ENCODE measurements around the gene PMF1.

PMF1 gene

GRCh38 chr1:156262461-156263287 is 49.9 kb downstream of the PMF1 start:
- no peak for TF ChIP-seq RARB (CRISPR knock-in tag; IDR thresholded peaks at IDR 0.05)
- TF ChIP-seq ZFP3 (CRISPR knock-in tag; IDR thresholded peaks at IDR 0.05): no peak
- no peak for TF ChIP-seq BACH2 (CRISPR knock-in tag; IDR thresholded peaks at IDR 0.05; ENCODE audit: borderline replicate concordance)
- TF ChIP-seq PPARA (CRISPR knock-in tag; IDR thresholded peaks at IDR 0.05; ENCODE audit: borderline replicate concordance): no peak
- no peak for TF ChIP-seq ESRRG (CRISPR knock-in tag; IDR thresholded peaks at IDR 0.05)
- no peak for TF ChIP-seq CSDC2 (CRISPR knock-in tag; IDR thresholded peaks at IDR 0.05)
- TF ChIP-seq ZFP30 (CRISPR knock-in tag; IDR thresholded peaks at IDR 0.05): no peak
- no peak for TF ChIP-seq ZNF565 (CRISPR knock-in tag; conservative IDR thresholded peaks at IDR 0.05; ENCODE audit: low read depth)
- ATAC-seq: peak; percentile 67

DNA sequence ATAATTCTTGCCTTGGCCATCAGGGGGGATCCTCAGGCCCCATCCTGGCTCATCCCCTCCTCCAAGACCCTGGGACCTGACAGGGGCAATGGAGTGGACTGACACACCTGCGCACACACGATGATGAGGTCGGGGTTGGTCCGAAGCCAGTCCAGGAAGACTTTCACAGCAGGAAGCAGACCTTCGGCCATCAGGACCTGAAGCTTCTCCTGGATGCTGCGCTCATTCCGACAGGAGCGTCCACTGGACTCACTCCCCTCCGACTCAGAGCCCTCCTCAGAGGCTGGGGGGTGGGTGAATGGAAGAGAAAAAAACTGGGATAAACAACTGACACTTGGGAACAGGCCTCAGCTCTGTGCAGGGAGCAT is 50.5 kb downstream of the PMF1 start:
- TF ChIP-seq ZFP30 (CRISPR knock-in tag; IDR thresholded peaks at IDR 0.05) (no peak), BACH2 (CRISPR knock-in tag; IDR thresholded peaks at IDR 0.05; ENCODE audit: borderline replicate concordance) (no peak), OSR1 (CRISPR knock-in tag; IDR thresholded peaks at IDR 0.05) (no peak), ZFP3 (CRISPR knock-in tag; IDR thresholded peaks at IDR 0.05) (no peak), TOX (CRISPR knock-in tag; IDR thresholded peaks at IDR 0.05; ENCODE audit: borderline replicate concordance) (no peak), ZNF565 (CRISPR knock-in tag; conservative IDR thresholded peaks at IDR 0.05; ENCODE audit: low read depth) (no peak), ZNF8 (CRISPR knock-in tag; IDR thresholded peaks at IDR 0.05) (no peak), ESRRG (CRISPR knock-in tag; IDR thresholded peaks at IDR 0.05) (no peak), ZC3H10 (CRISPR knock-in tag; IDR thresholded peaks at IDR 0.05) (no peak), ZNF70 (CRISPR knock-in tag; IDR thresholded peaks at IDR 0.05) (no peak)
- TF ChIP-seq, protein P1, sequence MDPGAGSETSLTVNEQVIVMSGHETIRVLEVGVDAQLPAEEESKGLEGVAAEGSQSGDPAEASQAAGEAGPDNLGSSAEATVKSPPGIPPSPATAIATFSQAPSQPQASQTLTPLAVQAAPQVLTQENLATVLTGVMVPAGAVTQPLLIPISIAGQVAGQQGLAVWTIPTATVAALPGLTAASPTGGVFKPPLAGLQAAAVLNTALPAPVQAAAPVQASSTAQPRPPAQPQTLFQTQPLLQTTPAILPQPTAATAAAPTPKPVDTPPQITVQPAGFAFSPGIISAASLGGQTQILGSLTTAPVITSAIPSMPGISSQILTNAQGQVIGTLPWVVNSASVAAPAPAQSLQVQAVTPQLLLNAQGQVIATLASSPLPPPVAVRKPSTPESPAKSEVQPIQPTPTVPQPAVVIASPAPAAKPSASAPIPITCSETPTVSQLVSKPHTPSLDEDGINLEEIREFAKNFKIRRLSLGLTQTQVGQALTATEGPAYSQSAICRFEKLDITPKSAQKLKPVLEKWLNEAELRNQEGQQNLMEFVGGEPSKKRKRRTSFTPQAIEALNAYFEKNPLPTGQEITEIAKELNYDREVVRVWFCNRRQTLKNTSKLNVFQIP (CRISPR knock-in tag; IDR thresholded peaks at IDR 0.05; ENCODE audit: borderline replicate concordance, low read depth): no peak
- TF ChIP-seq, protein P2, sequence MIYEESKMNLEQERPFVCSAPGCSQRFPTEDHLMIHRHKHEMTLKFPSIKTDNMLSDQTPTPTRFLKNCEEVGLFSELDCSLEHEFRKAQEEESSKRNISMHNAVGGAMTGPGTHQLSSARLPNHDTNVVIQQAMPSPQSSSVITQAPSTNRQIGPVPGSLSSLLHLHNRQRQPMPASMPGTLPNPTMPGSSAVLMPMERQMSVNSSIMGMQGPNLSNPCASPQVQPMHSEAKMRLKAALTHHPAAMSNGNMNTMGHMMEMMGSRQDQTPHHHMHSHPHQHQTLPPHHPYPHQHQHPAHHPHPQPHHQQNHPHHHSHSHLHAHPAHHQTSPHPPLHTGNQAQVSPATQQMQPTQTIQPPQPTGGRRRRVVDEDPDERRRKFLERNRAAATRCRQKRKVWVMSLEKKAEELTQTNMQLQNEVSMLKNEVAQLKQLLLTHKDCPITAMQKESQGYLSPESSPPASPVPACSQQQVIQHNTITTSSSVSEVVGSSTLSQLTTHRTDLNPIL (CRISPR knock-in tag; IDR thresholded peaks at IDR 0.05; ENCODE audit: low read depth): no peak
- ATAC-seq: peak; percentile 9

GRCh38 chr1:156266051-156266450 is 53.2 kb downstream of the PMF1 start:
- TF ChIP-seq ZNF8 (CRISPR knock-in tag; IDR thresholded peaks at IDR 0.05) (no peak), OSR1 (CRISPR knock-in tag; IDR thresholded peaks at IDR 0.05) (no peak), TCF4 (CRISPR knock-in tag; IDR thresholded peaks at IDR 0.05; ENCODE audit: borderline replicate concordance) (no peak), ARNTL (CRISPR knock-in tag; IDR thresholded peaks at IDR 0.05; ENCODE audit: borderline replicate concordance, low read depth) (no peak), ZFP3 (CRISPR knock-in tag; IDR thresholded peaks at IDR 0.05) (no peak), PPARA (CRISPR knock-in tag; IDR thresholded peaks at IDR 0.05; ENCODE audit: borderline replicate concordance) (no peak), BACH2 (CRISPR knock-in tag; IDR thresholded peaks at IDR 0.05; ENCODE audit: borderline replicate concordance) (no peak), ZNF565 (CRISPR knock-in tag; conservative IDR thresholded peaks at IDR 0.05; ENCODE audit: low read depth) (no peak), RARB (CRISPR knock-in tag; IDR thresholded peaks at IDR 0.05) (no peak)
- TF ChIP-seq, protein P2 (CRISPR knock-in tag; IDR thresholded peaks at IDR 0.05; ENCODE audit: low read depth): no peak
- ATAC-seq: no peak

DNA sequence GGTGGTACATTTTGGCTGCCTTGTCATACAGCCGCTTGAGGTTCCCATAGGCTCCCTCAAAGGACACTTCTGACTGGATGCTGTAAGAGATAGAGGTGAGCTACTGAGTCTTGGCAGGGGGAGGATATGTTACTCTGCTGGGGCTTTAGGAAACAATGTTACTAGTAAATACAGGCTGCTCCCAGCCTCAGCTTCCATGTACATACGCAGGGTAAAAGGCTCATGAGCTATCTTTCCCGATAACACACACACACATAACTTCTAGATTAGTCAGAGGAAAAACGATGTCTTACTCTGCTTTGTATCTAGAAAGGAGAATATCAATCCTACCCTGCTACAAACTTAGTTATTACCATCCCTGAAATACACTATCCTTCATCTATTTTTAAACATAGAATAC is 55.5 kb downstream of the PMF1 start:
- TF ChIP-seq OSR1 (CRISPR knock-in tag; IDR thresholded peaks at IDR 0.05): no peak
- no peak for TF ChIP-seq ARNTL (CRISPR knock-in tag; IDR thresholded peaks at IDR 0.05; ENCODE audit: borderline replicate concordance, low read depth)
- no peak for TF ChIP-seq SNAI2 (CRISPR knock-in tag; IDR thresholded peaks at IDR 0.05)
- no peak for TF ChIP-seq ZNF565 (CRISPR knock-in tag; conservative IDR thresholded peaks at IDR 0.05; ENCODE audit: low read depth)
- TF ChIP-seq BACH2 (CRISPR knock-in tag; IDR thresholded peaks at IDR 0.05; ENCODE audit: borderline replicate concordance): no peak
- TF ChIP-seq ZFP30 (CRISPR knock-in tag; IDR thresholded peaks at IDR 0.05): no peak
- TF ChIP-seq, protein P1 (CRISPR knock-in tag; IDR thresholded peaks at IDR 0.05; ENCODE audit: borderline replicate concordance, low read depth): no peak
- TF ChIP-seq, protein P2 (CRISPR knock-in tag; IDR thresholded peaks at IDR 0.05; ENCODE audit: low read depth): no peak
- TF ChIP-seq PATZ1 (CRISPR knock-in tag; IDR thresholded peaks at IDR 0.05; ENCODE audit: borderline replicate concordance): no peak
- no peak for TF ChIP-seq ISL1 (CRISPR knock-in tag; IDR thresholded peaks at IDR 0.05)
- no peak for TF ChIP-seq ESRRG (CRISPR knock-in tag; IDR thresholded peaks at IDR 0.05)
- no peak for TF ChIP-seq CSDC2 (CRISPR knock-in tag; IDR thresholded peaks at IDR 0.05)
- TF ChIP-seq CSRNP3 (CRISPR knock-in tag; IDR thresholded peaks at IDR 0.05): no peak
- no peak for TF ChIP-seq ZNF70 (CRISPR knock-in tag; IDR thresholded peaks at IDR 0.05)
- no peak for TF ChIP-seq ZFP3 (CRISPR knock-in tag; IDR thresholded peaks at IDR 0.05)
- no peak for TF ChIP-seq TCF4 (CRISPR knock-in tag; IDR thresholded peaks at IDR 0.05; ENCODE audit: borderline replicate concordance)
- TF ChIP-seq ZC3H10 (CRISPR knock-in tag; IDR thresholded peaks at IDR 0.05): no peak
- no peak for TF ChIP-seq PPARA (CRISPR knock-in tag; IDR thresholded peaks at IDR 0.05; ENCODE audit: borderline replicate concordance)
- peak; percentile 48 for ATAC-seq

Data from SK-N-SH treated with all-trans-retinoic acid at 6 μM for 48 hours (cell line).